Activated T-helper 1 cell treated with anti-CD3 and anti-CD28 coated beads, Interleukin-12 subunit alpha, Interleukin-12 subunit beta, Interleukin-2, Interleukin-4 antibody, amounts not matched to agents 30 ng/mL and 10 ng/mL and 1 ng/mL, durations not matched to agents 14 hours and 24 hours and 36 hours (primary cell): ENCODE measurements around the gene TMEM87A. TPM values are rescaled to one million over a fixed set of nuclear protein-coding genes. Genes with fewer than 3 reads are reported as not detected.

Source experiments
- DNase-seq: peaks from one replicate; pipeline ENCODE4 v3.0.0; 2021; ENCODE audit warnings: low spot score
- H3K27ac Mint-ChIP-seq: one replicate; pipeline ENCODE4 v1.8.0; 2021; ENCODE audit warnings: mild to moderate bottlenecking, mixed read lengths
- H3K27me3 Mint-ChIP-seq: one replicate; pipeline ENCODE4 v1.8.0; 2022; ENCODE audit warnings: mild to moderate bottlenecking, moderate library complexity, mixed read lengths; ENCODE audit not compliant: insufficient read depth
- H3K36me3 Mint-ChIP-seq: one replicate; pipeline ENCODE4 v1.8.0; 2021; ENCODE audit warnings: low read depth, mixed read lengths
- H3K4me1 Mint-ChIP-seq: one replicate; pipeline ENCODE4 v1.8.0; 2021; ENCODE audit warnings: low read depth, mixed read lengths
- H3K4me3 Mint-ChIP-seq: one replicate; pipeline ENCODE4 v1.8.0; 2021; ENCODE audit warnings: mild to moderate bottlenecking, moderate library complexity, mixed read lengths
- H3K9me3 Mint-ChIP-seq: one replicate; pipeline ENCODE4 v1.8.0; 2021; ENCODE audit warnings: mixed read lengths
- intact Hi-C: fragments of 100-400 bp; cut with micrococcal nuclease; formaldehyde crosslinking; loops from one replicate; pipeline ENCODE4 v1.15.1; 2024
- total RNA-seq: library from RNA; stranded (reverse); gene quantifications from 2 replicates; pipeline ENCODE4 v1.2.3, GENCODE V29; 2022

Gene TMEM87A
- total RNA-seq, 1 donor from 2014 or later, result 42.3 TPM

- Mint-ChIP-seq H3K9me3 (no peaks in the 10 kb centered on the region), H3K27me3 (no peaks in the 10 kb centered on the region), H3K27ac (no peak overlapping the region), H3K4me1 (peaks cover 16% of the 10 kb centered on the region), H3K36me3 (peaks cover 5% of the 10 kb centered on the region), H3K4me3 (no peak overlapping the region)
- no peak for DNase-seq
- intact Hi-C loops, result no loop called here
Measured at GRCh38 chr15:42283671-42284070, 10.4 kb upstream of the TMEM87A start.

DNA sequence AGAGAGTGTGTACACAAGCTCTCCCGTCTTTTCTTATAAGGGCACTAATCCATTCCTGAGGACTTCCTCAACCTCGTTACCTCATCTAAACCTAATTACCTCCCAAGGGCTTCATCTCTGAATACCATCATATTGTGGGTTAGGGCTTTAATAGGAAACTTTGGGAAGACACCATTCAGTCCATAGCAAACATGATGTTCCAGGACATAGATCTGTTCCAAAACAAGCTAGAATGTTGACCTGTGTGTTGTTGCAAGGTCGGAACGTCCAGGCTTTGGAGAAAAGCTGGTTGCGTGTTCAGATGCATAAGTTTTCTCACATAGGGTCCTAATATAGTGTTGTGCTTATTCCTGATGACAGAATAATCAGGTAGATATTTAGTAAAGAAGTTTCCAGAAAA lies 9.7 kb upstream of the TMEM87A start:
- intact Hi-C loops, result no loop called here
- Mint-ChIP-seq H3K9me3 (no peaks in the 10 kb centered on the region), H3K4me3 (no peak overlapping the region), H3K4me1 (peaks cover 22% of the 10 kb centered on the region), H3K27ac (no peak overlapping the region), H3K27me3 (no peaks in the 10 kb centered on the region), H3K36me3 (peaks cover 7% of the 10 kb centered on the region)
- DNase-seq, result no peak

DNA sequence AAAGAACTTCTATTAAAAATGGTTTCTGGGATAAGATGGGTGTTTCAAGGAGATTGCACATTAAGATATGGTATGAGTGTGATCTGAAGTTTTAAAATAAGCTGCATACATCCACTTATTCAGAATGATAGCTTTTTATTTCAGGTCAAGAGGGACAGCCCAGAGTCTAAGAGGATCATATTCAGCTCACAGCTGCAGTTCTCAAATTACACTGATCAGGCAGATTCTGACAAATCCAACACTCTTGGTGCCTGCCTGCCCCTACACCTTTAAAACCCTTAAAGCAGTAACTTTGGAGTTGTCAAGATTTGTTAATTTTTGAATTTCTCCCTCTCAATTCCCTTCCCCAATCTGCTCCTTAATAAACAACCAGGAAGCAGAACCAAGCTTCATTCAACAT lies 9.1 kb upstream of the TMEM87A start:
- intact Hi-C loops, result no loop called here
- Mint-ChIP-seq H3K27ac (no peak overlapping the region), H3K4me1 (peaks cover 22% of the 10 kb centered on the region), H3K36me3 (peaks cover 7% of the 10 kb centered on the region), H3K9me3 (no peaks in the 10 kb centered on the region), H3K27me3 (no peaks in the 10 kb centered on the region), H3K4me3 (no peak overlapping the region)
- DNase-seq, result no peak

DNA sequence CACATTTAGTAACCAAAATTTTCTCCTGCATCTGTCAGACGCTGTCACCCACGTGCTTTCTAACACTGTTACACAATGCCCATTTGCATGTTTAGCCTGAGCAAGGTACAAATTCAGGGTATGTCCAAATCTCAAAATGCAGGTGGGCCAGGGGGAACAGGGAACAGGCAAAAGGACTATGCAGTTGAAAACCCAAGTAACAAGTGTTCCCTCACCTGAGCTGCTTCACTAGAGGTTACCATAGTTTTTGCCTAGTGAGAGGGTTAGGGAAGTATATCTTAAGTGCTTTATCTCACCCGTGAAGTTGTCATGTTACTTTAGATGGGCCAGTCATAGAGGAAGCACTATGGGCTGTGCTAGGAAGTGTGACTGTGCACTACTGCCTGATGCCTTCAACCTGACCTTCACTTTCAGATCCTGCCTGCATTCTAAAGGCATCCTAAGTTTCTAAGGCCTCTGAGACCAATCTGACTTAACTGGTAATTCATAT lies 6.0 kb upstream of the TMEM87A start:
- Mint-ChIP-seq H3K27ac (no peak overlapping the region), H3K4me3 (no peak overlapping the region), H3K27me3 (no peaks in the 10 kb centered on the region), H3K4me1 (peaks cover 42% of the 10 kb centered on the region), H3K36me3 (peaks cover 5% of the 10 kb centered on the region), H3K9me3 (no peaks in the 10 kb centered on the region)
- DNase-seq, result no peak
- intact Hi-C loops, result no loop called here

DNA sequence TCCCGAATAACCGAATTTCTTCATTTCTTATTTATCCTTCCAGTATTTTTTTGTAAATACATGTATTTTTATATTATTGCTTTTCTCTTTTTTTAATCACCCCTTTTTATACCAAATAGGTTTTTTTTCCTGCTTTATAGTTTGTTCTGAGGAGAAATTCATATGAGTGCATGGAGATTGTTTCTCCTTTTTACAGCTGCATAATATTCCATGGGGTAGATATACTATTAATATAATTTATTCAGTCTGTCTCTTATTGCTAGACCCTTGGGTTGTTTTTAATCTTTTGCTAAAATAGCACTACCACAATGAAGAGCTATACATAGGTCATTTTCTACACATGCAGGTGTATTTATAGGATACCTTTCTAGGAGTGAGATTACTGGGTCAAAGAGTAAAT lies 3.5 kb upstream of the TMEM87A start:
- no peak for DNase-seq
- no peaks in the 10 kb centered on the region for H3K27me3 Mint-ChIP-seq
- no peak overlapping the region for H3K27ac Mint-ChIP-seq
- H3K4me1 Mint-ChIP-seq, result peaks cover 55% of the 10 kb centered on the region
- no peak overlapping the region for H3K4me3 Mint-ChIP-seq
- H3K36me3 Mint-ChIP-seq, result peaks cover 3% of the 10 kb centered on the region
- no peaks in the 10 kb centered on the region for H3K9me3 Mint-ChIP-seq
- intact Hi-C loops, result no loop called here

- H3K36me3 Mint-ChIP-seq, result peaks cover 5% of the 10 kb centered on the region
- no peaks in the 10 kb centered on the region for H3K9me3 Mint-ChIP-seq
- peak overlapping the region; percentile 75 for H3K27ac Mint-ChIP-seq
- intact Hi-C loops, result no loop called here
- no peak for DNase-seq
- H3K27me3 Mint-ChIP-seq, result no peaks in the 10 kb centered on the region
- H3K4me1 Mint-ChIP-seq, result peaks cover 62% of the 10 kb centered on the region
- peak overlapping the region; percentile 81 for H3K4me3 Mint-ChIP-seq
Measured at GRCh38 chr15:42275780-42276391, 2.7 kb upstream of the TMEM87A start.

DNA sequence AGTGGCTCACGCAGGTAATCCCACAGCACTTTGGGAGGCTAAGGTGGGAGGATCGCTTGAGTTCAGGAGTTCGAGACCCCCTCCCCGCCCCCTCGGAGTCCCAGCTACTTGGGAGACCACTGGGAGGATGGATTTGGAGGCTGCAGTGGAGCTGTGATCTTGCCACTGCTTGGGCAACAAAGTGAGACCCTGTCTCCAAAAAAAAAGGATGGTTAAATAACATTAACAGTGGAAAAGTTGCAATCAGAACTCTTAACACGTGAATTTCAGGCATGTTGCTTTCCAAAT lies 1.4 kb upstream of the TMEM87A start:
- intact Hi-C loops, result loop anchor here (5.0 kb wide), 3 partner anchors 198 to 872 kb away; partner anchors contain the start of genes MAPKBP1 and NDUFAF1
- Mint-ChIP-seq H3K9me3 (no peaks in the 10 kb centered on the region), H3K27ac (peak overlapping the region; percentile 98), H3K4me3 (peak overlapping the region; percentile 99), H3K36me3 (peaks cover 8% of the 10 kb centered on the region), H3K27me3 (no peaks in the 10 kb centered on the region), H3K4me1 (peaks cover 61% of the 10 kb centered on the region)
- DNase-seq, result no peak

DNA sequence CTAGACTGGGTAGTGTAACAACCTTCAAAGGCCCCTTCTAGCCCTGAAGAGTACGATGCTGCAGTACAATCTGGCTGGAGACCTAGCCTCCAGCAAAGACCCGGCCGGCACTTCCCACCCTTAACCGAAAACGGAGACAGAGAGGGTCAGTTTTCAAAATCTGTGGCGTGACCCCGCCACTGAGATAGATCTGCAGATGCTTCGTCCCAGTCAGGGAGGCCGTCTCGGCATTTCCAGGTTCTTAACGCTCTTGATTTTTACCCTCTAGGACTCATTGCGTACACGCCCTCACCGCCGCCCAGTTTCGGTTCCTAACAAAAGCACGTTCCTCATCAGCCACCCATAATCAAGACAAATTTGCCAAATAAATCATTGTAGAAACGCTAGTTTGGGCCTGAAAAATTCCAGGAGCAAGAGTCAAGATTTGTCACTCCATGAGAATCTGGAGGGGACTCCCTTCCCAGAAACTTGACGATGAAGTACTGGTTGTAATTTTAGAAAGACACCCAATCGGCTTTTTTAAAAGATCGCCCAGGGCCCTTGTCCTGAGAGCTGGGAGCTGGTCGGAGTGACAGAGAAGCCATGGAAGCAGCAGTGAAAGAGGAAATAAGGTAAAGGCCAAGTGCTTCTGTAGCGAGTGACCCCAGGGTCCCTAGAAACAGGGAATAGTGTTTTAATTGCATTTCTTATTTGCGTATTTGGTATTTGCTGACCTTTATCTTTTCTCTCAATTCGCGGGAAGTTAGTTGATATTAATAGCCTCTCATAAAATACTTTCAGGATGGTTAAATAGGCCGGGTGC lies 868 bp upstream of the TMEM87A start:
- Mint-ChIP-seq H3K27me3 (no peaks in the 10 kb centered on the region), H3K27ac (peak overlapping the region; percentile 98), H3K36me3 (peaks cover 8% of the 10 kb centered on the region), H3K4me1 (peaks cover 55% of the 10 kb centered on the region), H3K4me3 (peak overlapping the region; percentile 99), H3K9me3 (no peaks in the 10 kb centered on the region)
- peak; percentile 57 for DNase-seq
- intact Hi-C loops, result loop anchor here (1.0 to 5.0 kb wide), 14 partner anchors 66 to 1467 kb away; partner anchors contain the start of genes DNAJC17, EHD4, HAUS2 and LRRC57

GRCh38 chr15:42270996-42271395 lies 2.2 kb downstream of the TMEM87A start:
- Mint-ChIP-seq H3K27ac (no peak overlapping the region), H3K9me3 (no peaks in the 10 kb centered on the region), H3K4me3 (peak overlapping the region; percentile 16), H3K36me3 (peaks cover 17% of the 10 kb centered on the region), H3K4me1 (peaks cover 51% of the 10 kb centered on the region), H3K27me3 (no peaks in the 10 kb centered on the region)
- no peak for DNase-seq
- intact Hi-C loops, result loop anchor here (5.0 kb wide), 3 partner anchors 201 to 869 kb away; partner anchors contain the start of genes MAPKBP1 and NDUFAF1

DNA sequence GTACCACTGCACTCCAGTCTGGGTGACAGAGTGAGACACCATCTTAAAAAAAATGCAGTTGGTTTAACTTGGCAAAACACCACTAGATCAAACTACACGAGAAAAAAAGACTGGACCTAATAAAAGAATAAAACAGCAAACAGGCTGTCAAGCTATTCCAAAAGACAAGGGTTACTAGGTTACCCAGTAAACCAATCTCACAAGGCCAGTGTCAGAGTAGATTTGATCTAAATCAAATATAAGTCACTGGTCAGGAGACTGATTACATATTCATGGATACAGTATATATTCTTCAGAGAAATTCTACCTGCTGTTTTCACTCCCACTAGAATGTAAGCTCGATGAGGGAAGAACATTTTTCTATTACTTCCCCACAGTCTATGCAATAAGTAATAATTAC lies 2.7 kb downstream of the TMEM87A start:
- H3K36me3 Mint-ChIP-seq, result peaks cover 22% of the 10 kb centered on the region
- DNase-seq, result no peak
- no peaks in the 10 kb centered on the region for H3K27me3 Mint-ChIP-seq
- no peak overlapping the region for H3K4me3 Mint-ChIP-seq
- intact Hi-C loops, result loop anchor here (5.0 kb wide), 3 partner anchors 202 to 868 kb away; partner anchors contain the start of genes MAPKBP1 and NDUFAF1
- H3K27ac Mint-ChIP-seq, result no peak overlapping the region
- no peaks in the 10 kb centered on the region for H3K9me3 Mint-ChIP-seq
- H3K4me1 Mint-ChIP-seq, result peaks cover 51% of the 10 kb centered on the region

DNA sequence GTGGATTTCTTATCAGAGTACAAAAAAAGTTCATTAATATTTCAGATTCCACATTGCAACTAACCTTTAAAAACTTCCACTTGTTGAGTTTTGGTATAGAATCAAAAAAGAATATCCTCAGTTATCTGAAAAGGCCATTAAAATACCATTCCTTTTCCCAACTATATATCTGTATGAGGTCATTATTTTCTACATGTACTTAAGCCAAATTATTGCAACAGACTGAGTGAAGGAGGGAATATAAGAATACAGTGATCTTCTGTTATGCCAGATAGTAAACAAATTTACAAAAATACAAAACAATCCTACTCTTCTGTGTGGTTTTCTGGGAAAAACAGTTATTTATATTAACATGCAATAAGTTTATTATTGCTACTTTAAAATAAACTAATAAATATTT lies 5.9 kb downstream of the TMEM87A start:
- Mint-ChIP-seq H3K4me1 (peaks cover 39% of the 10 kb centered on the region), H3K4me3 (no peak overlapping the region), H3K27me3 (no peaks in the 10 kb centered on the region), H3K36me3 (peaks cover 46% of the 10 kb centered on the region), H3K9me3 (no peaks in the 10 kb centered on the region), H3K27ac (no peak overlapping the region)
- intact Hi-C loops, result no loop called here
- DNase-seq, result no peak

DNA sequence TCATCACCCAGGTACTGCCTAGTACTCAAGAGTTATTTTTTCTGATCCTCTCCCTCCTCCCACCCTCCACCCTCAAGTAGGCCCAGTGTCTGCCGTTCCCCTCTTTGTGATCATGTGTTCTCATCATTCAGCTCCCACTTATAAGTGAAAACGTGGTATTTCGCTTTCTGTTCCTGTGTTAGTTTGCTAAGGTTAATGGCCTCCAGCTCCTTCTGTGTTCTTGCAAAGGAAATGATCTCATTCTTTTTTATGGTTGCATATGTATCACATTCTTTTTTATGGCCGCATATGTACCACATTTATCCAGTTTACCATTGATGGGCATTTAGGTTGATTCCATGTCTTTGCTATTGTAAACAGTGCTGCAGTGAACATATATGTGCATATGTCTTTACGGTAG lies 8.4 kb downstream of the TMEM87A start:
- Mint-ChIP-seq H3K9me3 (no peaks in the 10 kb centered on the region), H3K36me3 (peaks cover 54% of the 10 kb centered on the region), H3K4me1 (peaks cover 22% of the 10 kb centered on the region), H3K4me3 (no peak overlapping the region), H3K27ac (peak overlapping the region; percentile 21), H3K27me3 (no peaks in the 10 kb centered on the region)
- intact Hi-C loops, result no loop called here
- no peak for DNase-seq

- no peaks in the 10 kb centered on the region for H3K27me3 Mint-ChIP-seq
- peaks cover 57% of the 10 kb centered on the region for H3K36me3 Mint-ChIP-seq
- no peak overlapping the region for H3K4me3 Mint-ChIP-seq
- intact Hi-C loops, result no loop called here
- H3K9me3 Mint-ChIP-seq, result peaks cover 33% of the 10 kb centered on the region
- H3K4me1 Mint-ChIP-seq, result peaks cover 11% of the 10 kb centered on the region
- no peak overlapping the region for H3K27ac Mint-ChIP-seq
- DNase-seq, result no peak
Measured at GRCh38 chr15:42253300-42253699, 19.9 kb downstream of the TMEM87A start.
